HG03159 (cell line): ENCODE measurements around the gene LRRC59.

Experiments
- ATAC-seq: cut with Tn5 transposase; IDR thresholded peaks from one replicate; pipeline ENCODE4 v1.9.1; 2021; ENCODE audit warnings: mild to moderate bottlenecking, moderate library complexity; ENCODE audit not compliant: unreplicated experiment

The LRRC59 gene

GRCh38 chr17:50388728-50389127, 8.6 kb downstream of the LRRC59 start:
- ATAC-seq = no peak

- ATAC-seq = no peak
Observed at GRCh38 chr17:50386510-50386909, 10.8 kb downstream of the LRRC59 start.

GRCh38 chr17:50382931-50383330, 14.4 kb downstream of the LRRC59 start:
- ATAC-seq = no peak

GRCh38 chr17:50381920-50382319, 15.4 kb downstream of the LRRC59 start:
- no peak for ATAC-seq

- ATAC-seq = no peak
Observed at GRCh38 chr17:50381260-50381815, 16.0 kb downstream of the LRRC59 start.

GRCh38 chr17:50380369-50381259, 16.7 kb downstream of the LRRC59 start:
- ATAC-seq = no peak

GRCh38 chr17:50379351-50380132, 17.8 kb downstream of the LRRC59 start:
- ATAC-seq = no peak

GRCh38 chr17:50375858-50376538, 21.3 kb downstream of the LRRC59 start:
- ATAC-seq = no peak

- no peak for ATAC-seq
Observed at GRCh38 chr17:50373705-50374104, 23.6 kb downstream of the LRRC59 start.

- peak; percentile 80 for ATAC-seq
Observed at GRCh38 chr17:50372758-50373556, 24.4 kb downstream of the LRRC59 start, which contains the start of the genes EME1 and MRPL27. EME1 (plus strand) TSS chr17:50373229; CDS start chr17:50375209, 1,980 bp downstream. MRPL27 (minus strand) TSS chr17:50373184; CDS start chr17:50373170, 14 bp downstream.

- no peak for ATAC-seq
Observed at GRCh38 chr17:50372222-50372757, 25.0 kb downstream of the LRRC59 start.

GRCh38 chr17:50371526-50371925, 25.8 kb downstream of the LRRC59 start:
- no peak for ATAC-seq

GRCh38 chr17:50370052-50370451, 27.3 kb downstream of the LRRC59 start:
- ATAC-seq = no peak

- ATAC-seq = no peak
Observed at GRCh38 chr17:50367401-50367800, 29.9 kb downstream of the LRRC59 start.

GRCh38 chr17:50365649-50366393, 31.5 kb downstream of the LRRC59 start:
- no peak for ATAC-seq

GRCh38 chr17:50365165-50365564, 32.2 kb downstream of the LRRC59 start:
- ATAC-seq = no peak

- ATAC-seq = no peak
Observed at GRCh38 chr17:50364715-50365114, 32.6 kb downstream of the LRRC59 start.

- ATAC-seq = no peak
Observed at GRCh38 chr17:50364061-50364458, 33.3 kb downstream of the LRRC59 start.
